Right hindlimb (tissue), 1 donor: ENCODE data around the gene MKNK2.

Experiments used
- DNase-seq: peaks from one replicate; pipeline ENCODE4 v3.0.0-alpha.2; 2018

Gene MKNK2

DNA sequence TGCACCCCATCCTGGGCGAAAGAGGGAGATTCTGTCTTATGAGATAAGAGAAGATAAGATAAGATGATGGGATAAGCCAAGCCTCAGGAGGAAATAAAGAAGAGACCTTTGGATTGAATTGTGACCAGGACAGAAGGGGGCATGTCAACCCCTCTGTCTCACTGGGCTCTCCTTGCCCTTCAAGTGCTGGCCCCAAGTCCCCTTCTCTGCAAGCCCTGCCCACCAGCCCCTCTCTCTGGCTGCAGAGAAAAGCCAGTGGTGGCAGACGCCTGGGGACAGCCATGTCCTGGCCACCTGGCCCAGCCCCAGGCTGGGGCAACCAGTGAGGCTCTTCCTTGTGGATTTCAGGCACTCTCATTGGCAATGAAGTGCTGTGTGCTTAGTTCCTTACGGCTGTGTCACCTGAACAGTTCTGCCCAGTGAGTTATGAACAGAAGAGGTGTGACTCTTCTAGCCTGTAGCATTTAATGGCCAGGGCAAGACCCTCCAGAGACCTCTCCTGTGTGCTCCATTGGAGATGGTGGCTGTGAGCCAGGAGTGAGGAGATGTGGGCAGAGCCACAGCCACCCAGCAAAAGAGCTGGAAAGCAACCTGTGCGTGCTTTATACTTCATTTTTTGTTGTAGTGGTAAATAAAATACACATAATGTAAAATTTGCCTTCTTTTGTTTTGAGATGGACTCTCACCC is 29.4 kb downstream of the MKNK2 start:
- DNase-seq: no peak

- DNase-seq: no peak
These were observed 32.3 kb downstream of the MKNK2 start for GRCh38 chr19:2018752-2019151.

- DNase-seq: peak; percentile 82
These were observed 34.8 kb downstream of the MKNK2 start for GRCh38 chr19:2016041-2016807.

DNA sequence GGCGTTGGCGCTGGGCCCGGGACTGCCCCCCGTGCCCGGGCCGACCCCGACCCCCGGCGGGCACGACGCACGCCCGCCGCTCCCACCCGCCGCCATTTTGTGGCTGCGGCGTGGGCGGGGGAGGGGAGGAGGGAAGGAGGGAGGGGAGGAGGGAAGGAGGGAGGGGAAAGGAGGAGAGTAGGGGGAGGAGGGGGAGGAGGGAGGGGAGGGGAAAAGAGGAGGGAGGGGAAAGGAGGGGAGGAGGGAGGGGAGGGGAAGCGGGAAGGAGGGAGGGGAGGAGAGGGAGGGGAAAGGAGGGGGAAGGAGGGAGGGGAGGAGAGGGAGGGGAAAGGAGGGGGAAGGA is 35.5 kb downstream of the MKNK2 start, which contains the start of gene BTBD2:
Gene BTBD2 (minus strand): TSS at position 107 of the 343 bp plus-strand sequence. CDS start 11 bp downstream, at position 96.
- DNase-seq: peak; percentile 80

DNA sequence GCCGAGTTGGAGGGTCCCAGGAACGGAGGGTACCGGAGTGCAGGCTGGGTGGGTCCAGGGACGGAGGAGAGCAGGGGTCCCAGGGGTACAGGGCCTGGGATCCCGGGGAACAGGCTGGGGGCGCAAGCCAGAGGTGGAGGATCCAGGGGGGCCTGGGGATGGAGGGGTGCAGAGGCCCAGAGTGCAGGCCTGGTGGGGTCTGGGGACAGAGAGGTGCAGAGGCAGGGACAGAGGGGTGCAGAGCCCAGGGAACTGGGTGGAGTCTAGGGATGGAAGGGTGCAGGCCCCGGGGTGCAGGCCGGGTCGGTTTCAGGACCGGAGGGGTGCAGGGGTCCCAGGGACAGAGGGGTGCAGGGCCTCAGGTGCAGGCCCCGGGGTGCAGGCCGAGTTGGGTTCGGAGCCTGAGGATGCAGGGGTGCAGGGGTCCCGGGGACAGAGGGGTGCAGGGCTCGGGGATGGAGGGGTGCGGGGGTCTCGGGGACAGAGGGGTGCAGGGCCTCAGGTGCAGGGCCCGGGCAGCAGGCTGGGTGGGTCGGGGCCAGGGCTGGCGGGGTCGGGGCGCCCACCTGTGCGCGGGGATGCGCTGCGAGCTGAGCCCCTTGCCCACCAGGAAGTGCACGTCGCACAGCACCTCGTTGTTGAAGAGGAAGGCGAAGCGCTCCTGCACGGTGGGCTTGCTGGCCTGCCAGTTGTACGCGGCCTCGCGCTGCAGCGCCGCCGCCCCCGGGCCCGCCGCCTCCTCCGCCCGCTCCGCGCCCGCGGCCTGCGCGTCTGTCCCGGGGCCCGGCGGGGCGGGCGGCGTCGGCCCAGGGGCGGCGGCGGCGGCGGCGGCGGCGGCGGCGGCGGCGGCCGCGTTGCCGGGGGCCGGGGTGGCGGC is 36.1 kb downstream of the MKNK2 start:
- DNase-seq: no peak

DNA sequence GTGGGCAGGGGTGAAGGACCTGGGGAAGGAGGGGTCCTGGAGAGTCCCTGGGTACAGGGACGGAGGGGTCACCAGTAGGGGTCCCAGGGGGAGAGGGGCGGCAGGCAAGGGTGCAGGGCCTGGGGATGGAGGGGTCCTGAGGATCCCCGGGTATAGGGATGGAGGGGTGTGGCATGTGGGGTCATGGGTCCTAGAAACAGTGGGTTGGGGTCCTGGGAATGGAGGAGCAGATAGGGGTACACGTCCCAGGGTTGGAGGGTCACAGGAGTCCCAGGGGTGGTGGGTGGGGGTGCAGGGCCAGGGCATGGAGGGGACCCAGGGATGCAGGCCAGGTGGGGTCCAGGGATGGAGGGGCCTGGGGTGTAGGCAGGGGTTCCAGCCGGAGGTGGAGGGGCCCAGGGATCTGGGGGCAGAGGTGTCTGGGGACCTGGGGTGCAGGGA is 36.9 kb downstream of the MKNK2 start:
- DNase-seq: no peak

GRCh38 chr19:2013683-2013961 is 37.4 kb downstream of the MKNK2 start:
- no peak for DNase-seq

GRCh38 chr19:2012941-2013682 is 37.9 kb downstream of the MKNK2 start:
- DNase-seq: no peak

DNA sequence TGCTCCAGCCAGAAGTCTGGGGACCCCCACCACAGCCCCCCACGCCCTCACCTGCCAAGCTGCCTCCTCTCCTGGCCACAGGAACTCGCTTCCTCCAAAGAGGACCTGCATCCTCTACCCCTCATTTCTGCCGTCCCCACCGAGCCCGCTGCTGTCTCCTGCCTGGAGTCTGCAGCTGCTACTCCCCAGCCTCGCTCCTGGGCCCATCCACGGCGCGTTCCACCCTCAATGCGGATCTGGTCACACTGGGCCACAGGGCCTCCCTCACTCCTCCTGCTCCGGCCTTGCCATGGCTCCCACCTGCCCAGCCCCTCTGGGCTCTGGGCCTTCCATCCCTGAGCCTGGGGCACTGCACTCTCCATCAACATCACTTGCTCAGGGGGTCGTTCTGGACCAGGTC is 39.9 kb downstream of the MKNK2 start:
- no peak for DNase-seq

DNA sequence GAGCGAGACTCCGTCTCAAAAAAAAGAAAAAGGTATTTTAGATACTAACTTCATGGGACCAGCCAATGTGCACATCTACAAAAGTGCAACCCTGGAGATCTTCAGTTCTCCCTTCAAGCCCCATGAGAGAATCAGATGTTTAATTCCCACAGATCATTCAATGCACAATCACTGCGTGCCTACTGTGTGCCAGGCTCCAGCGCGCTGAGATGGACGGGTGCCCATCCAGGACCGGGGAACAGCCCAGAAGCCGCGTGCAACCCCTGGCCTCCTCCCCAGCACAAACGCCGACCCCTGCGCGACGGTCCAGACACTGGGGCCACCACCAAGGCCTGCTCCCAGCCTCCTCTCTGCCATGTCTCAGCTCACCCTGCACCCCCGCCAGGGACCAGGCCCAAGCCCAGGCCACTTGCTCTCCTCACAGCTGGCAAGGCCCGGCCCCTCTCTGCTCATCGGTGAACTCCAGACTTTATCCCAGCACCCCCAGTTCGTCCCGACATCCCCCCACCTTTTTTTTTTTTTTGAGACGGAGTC is 40.8 kb downstream of the MKNK2 start:
- no peak for DNase-seq

DNA sequence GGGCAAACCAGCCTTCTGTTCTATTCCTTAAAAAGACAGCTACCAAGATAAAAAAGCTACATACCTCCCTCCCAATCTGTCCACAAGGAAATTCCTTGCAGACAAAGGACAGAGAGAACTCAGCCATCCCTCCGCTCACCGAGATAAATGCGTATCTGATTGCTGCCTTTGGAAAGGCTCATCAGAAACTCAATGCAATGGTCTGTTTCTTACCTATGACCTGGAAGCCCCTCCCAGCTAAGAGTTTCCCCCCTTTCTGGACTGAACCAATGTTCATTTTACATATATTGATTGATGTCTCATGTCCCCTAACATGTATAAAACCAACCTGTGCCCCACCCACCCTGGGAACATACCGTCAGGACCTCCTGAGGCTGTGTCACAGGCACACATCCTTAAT is 47.2 kb downstream of the MKNK2 start:
- DNase-seq: no peak

DNA sequence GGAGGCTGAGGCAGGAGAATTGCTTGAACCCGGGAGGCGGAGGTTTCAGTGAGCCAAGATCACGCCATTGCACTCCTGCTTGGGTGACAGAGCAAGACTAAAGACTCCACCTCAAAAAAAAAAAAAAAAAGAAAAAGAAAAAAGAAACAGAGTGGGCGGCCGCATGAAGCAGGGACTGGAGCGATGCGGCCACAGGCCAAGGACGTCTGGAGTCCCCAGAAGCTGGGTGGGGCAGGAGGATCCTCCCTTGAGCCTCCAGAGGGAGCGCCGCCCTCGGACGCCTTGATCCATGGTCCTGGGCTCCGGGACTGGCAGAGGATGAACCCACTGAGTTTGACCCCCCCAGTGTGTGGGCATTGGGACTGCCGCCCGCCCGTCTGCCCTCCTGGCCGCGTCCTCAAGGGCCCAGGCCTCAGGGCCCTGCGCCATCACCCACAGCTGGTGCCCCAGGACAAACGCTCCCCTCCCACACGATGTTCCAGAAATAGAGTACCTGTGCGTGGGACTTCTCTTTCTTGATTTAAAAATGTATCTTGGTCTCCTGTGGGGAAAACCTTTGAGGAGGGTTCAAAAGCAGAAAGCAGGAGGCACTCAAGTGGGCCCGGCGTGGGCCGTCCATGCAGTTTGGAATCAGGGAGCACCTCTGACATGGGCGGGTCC is 51.1 kb downstream of the MKNK2 start:
- DNase-seq: no peak

GRCh38 chr19:1998712-1999708 is 52.0 kb downstream of the MKNK2 start:
- no peak for DNase-seq

DNA sequence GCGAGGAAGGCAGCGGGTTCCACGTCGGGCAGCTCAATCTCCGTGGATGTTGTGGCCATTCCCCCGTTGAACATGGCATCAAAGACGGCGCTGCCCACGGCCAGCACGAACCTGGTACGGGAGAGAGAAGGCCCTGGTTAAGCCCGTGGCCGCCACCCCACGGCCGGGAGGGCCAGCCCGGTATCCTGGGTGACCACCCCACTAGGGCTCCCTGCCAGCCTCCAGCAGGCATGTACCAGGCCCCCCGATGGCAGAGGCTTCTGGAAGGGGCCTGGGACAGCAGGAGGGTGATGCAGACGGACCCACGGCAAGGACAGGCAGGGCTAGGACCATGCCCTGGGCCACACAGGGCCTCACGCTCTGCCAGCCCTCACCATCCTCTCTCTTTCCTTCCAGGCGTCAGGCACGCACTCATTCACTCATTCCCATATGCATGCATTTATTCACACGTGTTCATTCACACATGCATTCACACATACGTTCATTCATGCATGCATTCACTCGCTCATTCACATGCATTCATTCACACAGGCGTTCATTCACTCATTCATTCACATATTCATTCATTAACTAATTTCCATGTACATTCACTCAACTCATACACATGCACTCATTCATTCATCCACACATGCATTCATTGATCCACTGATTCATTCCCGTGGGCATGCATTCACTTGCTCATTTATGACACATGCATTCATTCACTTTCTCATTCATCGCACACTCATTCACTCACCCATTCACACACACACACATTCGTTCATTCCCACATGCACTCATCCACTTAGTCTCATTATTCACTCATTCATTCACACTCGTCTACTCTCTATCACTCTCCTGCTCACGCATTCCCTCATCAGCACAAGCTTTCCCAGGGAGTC is 53.5 kb downstream of the MKNK2 start:
- no peak for DNase-seq

- DNase-seq: no peak
These were observed 58.2 kb downstream of the MKNK2 start for GRCh38 chr19:1992759-1993260.

DNA sequence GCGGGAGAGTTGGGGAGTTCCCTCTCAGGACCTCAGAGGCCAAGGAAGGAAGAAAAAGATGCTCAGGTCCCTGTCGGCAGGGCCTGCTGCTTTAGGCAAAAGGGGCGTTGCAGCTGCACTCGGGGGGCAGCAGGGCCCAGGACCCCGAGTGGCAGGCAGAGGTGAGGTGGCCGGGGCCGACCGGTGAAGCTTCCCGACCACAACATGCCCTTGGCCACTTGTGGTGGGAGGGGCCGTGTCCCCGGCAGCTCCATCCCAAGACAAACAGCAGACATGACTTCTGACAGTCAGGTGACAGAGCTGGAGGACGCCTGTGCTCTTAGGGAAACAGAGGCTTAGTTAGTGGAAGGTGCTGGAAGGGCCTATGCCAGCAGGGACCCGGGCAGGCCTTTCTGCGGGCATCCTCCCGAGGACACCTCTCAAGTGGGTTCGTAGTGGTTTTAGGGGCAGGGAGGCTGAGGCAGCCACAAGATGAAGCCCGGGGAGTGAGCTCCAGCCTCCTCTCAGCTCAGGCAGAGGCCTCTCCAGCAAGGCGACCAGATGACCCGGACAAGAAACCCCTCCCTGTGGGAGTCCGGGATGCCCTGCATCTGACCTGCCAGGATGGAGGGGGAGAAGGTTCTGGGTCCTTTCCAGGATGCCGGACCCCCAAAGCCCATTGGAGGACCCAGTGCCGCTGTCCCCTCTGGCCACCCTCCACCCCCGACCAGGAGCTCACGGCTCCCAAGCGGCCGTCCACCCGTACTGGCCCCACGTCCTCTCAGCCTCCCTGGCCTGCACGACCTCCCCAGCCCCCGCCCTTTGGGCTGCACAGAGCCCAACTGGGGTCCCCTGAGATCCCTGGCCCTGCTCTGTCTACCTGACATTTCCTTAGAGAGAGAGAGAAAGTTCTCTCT is 59.8 kb downstream of the MKNK2 start:
- DNase-seq: no peak

DNA sequence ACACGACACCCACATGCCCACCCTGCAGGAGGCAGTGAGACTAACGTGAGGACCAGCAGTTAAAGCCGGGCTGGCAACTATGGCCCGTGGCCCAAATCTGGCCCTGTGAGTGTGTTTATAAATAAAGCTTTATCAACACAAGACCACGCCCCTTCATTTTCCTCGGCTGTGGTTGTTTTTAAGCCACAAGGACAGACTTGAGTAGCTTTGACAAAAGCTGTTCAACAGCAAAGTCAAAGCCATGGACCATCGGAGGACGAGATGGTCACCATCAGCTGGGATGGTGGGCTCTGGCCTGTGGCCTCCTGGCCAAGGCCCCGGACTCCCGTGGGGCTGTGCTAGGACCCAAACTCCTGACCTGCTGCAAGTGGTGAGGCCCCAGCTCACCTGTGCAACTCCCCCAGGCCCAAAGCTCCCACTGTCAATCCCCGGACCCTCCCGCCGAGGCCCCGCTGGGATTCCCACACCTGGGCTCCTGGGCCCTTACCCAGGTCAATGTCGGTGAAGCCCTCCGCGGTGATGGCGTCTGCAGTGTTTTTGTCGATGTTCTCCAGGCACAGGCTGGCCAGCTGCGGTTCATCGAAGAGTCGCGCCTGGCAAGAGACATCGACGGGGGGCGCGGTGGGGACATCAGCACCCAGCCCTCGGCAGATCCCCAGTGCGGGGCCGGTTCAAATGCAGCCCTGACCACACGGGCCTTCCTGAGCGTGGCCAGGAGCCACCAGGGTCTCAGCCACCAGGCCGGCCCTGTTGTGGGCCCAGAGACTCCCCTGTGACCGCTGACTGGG is 60.6 kb downstream of the MKNK2 start:
- DNase-seq: no peak
